H1 (cell line): Measurements from ENCODE around the gene CCDC180. TPM values are rescaled to one million over a fixed set of nuclear protein-coding genes. Genes with fewer than 3 reads are reported as not detected.

Source experiments
- BACH1 ChIP-seq: IDR thresholded peaks from 2 replicates; pipeline ENCODE4 v1.6.1; 2012; ENCODE audit warnings: low read length, improper control_type of control experiment
- CBX8 ChIP-seq: fragments of 300-800, 300-1000 bp; sonication (generic); IDR thresholded peaks from 2 replicates; pipeline ENCODE4 v1.7.1; 2016; ENCODE audit warnings: low read depth, low read length, borderline replicate concordance
- CHD2 ChIP-seq: IDR thresholded peaks from 2 replicates; pipeline ENCODE4 v1.6.1; 2012; ENCODE audit warnings: low read length, improper control_type of control experiment
- CHD7 ChIP-seq: fragments of 300-600 bp; sonication (generic); IDR thresholded peaks from 2 replicates; pipeline ENCODE4 v1.7.1; 2012; ENCODE audit warnings: low read length, moderate library complexity, mild to moderate bottlenecking, inconsistent platforms; ENCODE audit not compliant: insufficient replicate concordance
- GTF2F1 ChIP-seq: IDR thresholded peaks from 2 replicates; pipeline ENCODE4 v1.6.1; 2012; ENCODE audit warnings: low read depth, low read length, improper control_type of control experiment, borderline replicate concordance
- KDM1A ChIP-seq: fragments of 200-600, 300-600 bp; sonication (generic); IDR thresholded peaks from 2 replicates; pipeline ENCODE4 v1.7.1; 2016; ENCODE audit warnings: mild to moderate bottlenecking, low read length, borderline replicate concordance
- KDM5A ChIP-seq: fragments of 200-600 bp; IDR thresholded peaks from 2 replicates; pipeline ENCODE4 v1.7.1; 2012; ENCODE audit warnings: mild to moderate bottlenecking, low read length, inconsistent platforms, mixed read lengths
- POU5F1 ChIP-seq: IDR thresholded peaks from 2 replicates; pipeline ENCODE4 v1.6.1; 2011; ENCODE audit warnings: low read depth, mild to moderate bottlenecking, low read length, moderate library complexity
- RBBP5 ChIP-seq: IDR thresholded peaks from 2 replicates; pipeline ENCODE4 v1.7.1; 2012; ENCODE audit warnings: low read depth, mild to moderate bottlenecking, inconsistent platforms, low read length, moderate library complexity, borderline replicate concordance
- SAP30 ChIP-seq: fragments of 300-600 bp; sonication (generic); IDR thresholded peaks from 2 replicates; pipeline ENCODE4 v1.7.1; 2012; ENCODE audit warnings: low read length, moderate library complexity, mild to moderate bottlenecking, inconsistent platforms; ENCODE audit not compliant: insufficient read depth, insufficient replicate concordance
- SIRT6 ChIP-seq: IDR thresholded peaks from one replicate; pipeline ENCODE4 v1.7.1; 2012; ENCODE audit warnings: low read length, inconsistent platforms
- YY1 ChIP-seq: IDR thresholded peaks from 2 replicates; pipeline ENCODE4 v1.6.1; 2011; ENCODE audit warnings: low read depth, mild to moderate bottlenecking, low read length
- ZNF274 ChIP-seq: IDR thresholded peaks from 2 replicates; pipeline ENCODE4 v1.7.0; 2012; ENCODE audit warnings: low read length, borderline replicate concordance; ENCODE audit errors: extremely low read depth
- polyA plus RNA-seq, 7 experiments: library from polyadenylated mRNA; depleted of rRNA in 3 of 7; stranded (reverse) in 5 of 7; unstranded in 2 of 7; fragments of >200 nt in 5 of 7; fragments of 200-250 nt in 2 of 7; gene quantifications; 1 replicate in 5 of 7; 2 replicates in 1 of 7; 4 replicates in 1 of 7; pipeline versions ENCODE4 v1.2.1 to v1.2.3, GENCODE V29; 2011 to 2013; ENCODE audit warnings: missing spikeins in 2 of 7, mixed read lengths in 2 of 7
- total RNA-seq: library from RNA; stranded (reverse); fragmentation: NEBNext Ultra II Directional; extraction: Animal tissue kit (Norgen Biotek cat#: 25700); gene quantifications from 2 replicates; pipeline ENCODE4 v1.2.1, GENCODE V29; 2021

CCDC180 gene
- total and polyA plus RNA-seq, 2 of the 8 experiments (the other 6 are each of a cell fraction or from before 2014, with no cell fraction given): 2.6 to 8.2 TPM

- TF ChIP-seq CHD7 (no peak), CHD2 (no peak), RBBP5 (no peak), BACH1 (no peak), SAP30 (no peak), YY1 (no peak), KDM1A (no peak), GTF2F1 (no peak), CBX8 (no peak), KDM5A (no peak), ZNF274 (no peak), POU5F1 (no peak), SIRT6 (no peak)
These were observed 15.3 kb upstream of the CCDC180 start (continued) for GRCh38 chr9:97292200-97292599.
